ENCODE data around the gene NOS1AP.
"Not testable (repeated sequence)": the region's sequence is repeated elsewhere in the genome, so short reads cannot be mapped to it uniquely, and the experiment has no call there.

Gene NOS1AP

GRCh38 chr1:162390396-162391185 is 321.1 kb downstream of the NOS1AP start:
- no peak for DNase-seq

DNA sequence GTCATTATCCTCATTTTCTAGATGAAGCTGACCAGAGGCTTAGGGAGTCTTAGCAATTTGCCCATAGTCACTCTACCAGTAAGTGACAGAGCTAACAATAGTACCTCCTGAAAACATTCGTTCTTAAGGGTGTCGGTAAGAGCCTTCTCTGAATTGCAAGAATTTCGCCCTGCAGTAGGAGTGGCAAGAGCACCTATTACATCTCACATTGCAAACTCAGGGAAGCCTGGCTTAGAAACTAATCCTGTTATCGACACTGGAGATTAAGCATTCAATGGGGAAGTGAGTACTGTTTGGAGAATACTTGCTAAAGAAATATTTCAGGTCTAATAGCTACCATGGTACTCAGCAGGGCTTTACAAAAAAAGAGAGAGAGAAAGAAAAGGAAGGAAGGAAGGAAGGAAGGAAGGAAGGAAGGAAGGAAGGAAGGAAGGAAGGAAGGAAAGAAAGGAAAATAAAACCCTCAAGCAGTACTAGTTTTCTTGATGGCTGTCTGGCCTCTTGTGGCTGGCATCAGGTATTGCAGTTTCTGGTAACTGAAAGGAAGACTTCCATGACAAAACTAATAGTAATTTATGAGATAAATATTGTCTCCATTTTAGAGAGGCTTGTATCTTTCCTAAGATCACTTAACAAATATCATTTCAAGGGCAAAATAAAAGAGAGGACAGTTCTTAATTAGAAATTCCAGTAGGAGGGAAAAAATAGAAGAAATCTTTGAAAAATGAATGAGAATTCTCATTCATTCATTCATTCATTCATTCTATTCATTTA is 322.5 kb downstream of the NOS1AP start:
- DNase-seq = no peak

DNA sequence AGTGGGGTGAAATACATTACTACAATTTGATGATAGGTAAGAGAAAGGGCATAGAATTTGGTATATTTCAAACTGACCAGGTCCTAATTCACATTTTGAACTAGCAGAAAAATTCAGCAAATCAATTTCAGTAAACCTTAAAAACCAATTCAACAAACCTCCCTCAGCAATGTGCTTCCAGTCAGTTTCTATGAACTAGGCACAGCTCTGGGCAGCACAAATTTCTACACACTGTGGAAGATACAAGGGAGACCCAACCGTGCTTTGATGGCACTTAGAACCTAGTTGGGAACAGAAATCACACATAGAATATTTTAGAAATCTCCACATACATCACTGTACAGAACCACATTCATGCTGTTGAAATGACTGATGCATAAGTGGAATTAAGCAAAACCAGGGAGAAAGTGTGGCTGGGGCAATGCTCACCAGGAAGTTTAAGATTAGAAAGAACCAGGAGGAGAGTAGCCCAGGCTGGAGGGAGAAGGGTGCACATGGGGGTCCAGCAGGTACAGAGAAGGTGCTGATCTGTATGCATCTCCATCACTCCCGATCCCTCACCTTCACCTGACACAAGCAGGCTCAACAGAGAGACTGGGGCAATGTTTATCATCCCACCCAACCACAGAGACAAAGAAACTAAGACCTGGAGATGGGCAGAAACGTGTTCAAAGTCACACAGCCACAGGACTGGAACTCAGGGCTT is 326.9 kb downstream of the NOS1AP start:
- no peak for DNase-seq

- no peak for DNase-seq
Observed at GRCh38 chr1:162397039-162397448, 327.6 kb downstream of the NOS1AP start.

DNA sequence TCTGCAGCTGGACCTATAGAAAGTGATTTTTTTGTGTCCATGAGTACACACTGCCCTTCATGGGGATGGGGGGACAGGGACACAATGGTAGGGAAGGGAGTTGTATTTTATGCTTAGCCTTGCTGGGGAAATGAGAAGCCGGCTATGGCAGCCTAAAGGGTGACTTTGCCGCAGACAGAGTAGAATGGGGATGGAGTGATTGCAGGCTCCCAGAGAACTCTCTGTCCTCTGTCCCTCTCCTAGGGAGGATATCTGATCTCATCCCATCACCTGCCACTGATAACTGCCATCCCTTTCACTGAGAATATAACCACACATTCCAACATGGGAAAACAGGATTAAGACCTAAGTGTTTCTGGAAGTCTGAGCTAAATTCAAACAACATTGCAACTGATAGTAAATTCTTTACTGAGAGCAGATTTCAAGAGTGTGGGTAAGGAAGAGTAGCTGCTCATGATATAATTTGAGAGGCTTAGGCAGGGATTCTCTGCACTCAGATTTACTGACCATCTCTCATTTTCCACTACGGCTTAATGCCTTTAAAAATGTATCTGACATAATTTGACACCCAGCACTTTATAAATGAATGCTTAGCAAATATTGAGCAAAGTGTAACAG is 328.6 kb downstream of the NOS1AP start:
- DNase-seq = no peak

- no peak for DNase-seq
Observed at GRCh38 chr1:162398999-162399580, 329.6 kb downstream of the NOS1AP start.

DNA sequence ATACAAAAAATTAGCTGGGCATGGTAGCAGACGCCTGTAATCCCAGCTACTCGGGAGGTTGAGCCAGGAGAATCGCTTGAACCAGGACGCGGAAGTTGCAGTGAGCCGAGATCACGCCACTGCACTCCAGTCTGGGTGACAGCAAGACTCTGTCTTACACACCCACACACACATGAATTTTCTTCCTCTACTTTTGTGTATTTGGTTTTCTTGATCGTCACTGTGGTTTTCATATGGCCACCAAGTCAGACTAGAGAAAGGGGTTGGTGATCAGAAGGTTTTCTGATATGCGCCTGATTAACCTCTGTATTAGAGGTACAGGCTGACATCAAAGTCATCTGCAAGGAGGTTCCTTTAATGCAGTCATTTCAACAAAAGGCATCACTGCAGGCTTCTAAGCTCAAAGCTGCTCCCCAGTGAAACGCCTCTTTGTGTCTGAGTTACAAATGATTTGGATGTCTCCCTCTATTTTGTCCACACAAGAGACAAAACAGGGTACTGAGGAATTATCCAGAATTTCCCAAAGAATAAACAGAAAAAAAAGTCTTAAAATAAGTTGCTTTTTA is 331.4 kb downstream of the NOS1AP start:
- DNase-seq = no peak

DNA sequence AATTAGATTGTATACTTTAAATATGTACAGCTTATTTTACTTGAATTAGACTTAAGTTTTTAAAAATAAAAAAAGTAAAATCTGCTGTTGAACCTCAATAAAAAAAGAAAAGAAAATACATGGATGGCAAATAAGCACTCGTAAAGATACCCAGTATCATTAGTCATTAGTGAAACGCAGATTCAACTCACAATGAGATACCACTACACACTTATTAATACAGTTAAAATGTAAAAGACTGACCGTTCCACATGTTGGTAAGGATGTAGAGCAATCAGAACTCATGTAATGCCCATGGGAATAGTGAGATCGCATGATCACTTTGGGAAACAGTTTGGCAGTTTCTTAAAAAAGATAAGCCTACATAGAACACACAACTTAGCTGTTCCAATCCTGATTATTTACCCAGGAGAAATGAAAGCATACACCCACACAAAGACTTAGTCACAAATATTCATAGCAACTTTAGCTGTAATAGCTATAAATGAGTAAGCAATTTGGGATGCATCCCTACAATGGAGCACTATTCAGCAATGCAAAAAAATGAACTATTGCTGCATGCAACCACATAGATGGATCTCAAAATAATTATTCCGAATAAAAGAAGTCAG is 335.2 kb downstream of the NOS1AP start:
- DNase-seq = no peak

GRCh38 chr1:162405800-162406199 is 336.3 kb downstream of the NOS1AP start:
- DNase-seq = no peak

DNA sequence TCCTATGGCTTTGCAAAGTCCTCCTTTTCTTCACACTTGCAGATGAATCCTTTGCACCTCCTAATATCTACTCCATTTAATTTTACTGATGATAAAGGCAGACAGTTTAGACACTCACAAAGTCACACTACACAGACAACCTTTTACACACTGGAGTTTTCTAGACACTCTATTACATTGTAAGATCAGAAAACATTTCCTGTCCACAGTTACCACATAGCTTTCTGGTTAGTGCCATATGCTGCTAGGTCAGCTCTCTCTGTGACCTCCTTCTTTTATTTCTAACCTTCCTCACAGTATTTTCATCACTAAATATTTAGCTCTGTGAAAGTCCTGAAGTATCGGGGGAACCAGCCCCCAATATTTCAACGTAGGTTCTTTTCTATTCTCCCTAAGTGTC is 337.3 kb downstream of the NOS1AP start:
- DNase-seq = no peak

- no peak for DNase-seq
Observed at GRCh38 chr1:162407539-162407938, 338.0 kb downstream of the NOS1AP start.

DNA sequence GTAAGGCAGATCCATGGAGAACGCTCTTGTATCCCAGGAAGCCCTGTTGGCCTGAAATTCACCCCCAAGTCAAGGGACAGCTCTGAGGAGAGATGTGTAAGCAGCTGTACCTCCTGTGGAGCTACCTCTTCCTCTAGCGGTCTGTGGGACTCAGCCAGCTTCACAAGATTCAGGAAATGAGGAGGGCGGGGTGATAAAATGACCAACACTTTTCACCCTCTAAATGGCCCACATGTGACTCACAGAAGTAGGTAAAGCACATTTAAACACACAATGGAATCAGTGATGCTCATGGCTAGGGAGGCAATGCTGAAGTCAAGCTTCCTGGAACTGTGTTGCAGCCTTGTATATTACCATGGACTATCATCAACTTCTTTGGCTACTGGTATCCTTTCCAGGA is 342.5 kb downstream of the NOS1AP start, which contains the start of gene SH2D1B:
Gene SH2D1B (minus strand): TSS at position 135 of the 400 bp plus-strand sequence. CDS start 120 bp downstream, at position 15.
- no peak for DNase-seq

- DNase-seq = no peak
Observed at GRCh38 chr1:162416215-162416614, 346.7 kb downstream of the NOS1AP start.

GRCh38 chr1:162416909-162417308 is 347.4 kb downstream of the NOS1AP start:
- no peak for DNase-seq

DNA sequence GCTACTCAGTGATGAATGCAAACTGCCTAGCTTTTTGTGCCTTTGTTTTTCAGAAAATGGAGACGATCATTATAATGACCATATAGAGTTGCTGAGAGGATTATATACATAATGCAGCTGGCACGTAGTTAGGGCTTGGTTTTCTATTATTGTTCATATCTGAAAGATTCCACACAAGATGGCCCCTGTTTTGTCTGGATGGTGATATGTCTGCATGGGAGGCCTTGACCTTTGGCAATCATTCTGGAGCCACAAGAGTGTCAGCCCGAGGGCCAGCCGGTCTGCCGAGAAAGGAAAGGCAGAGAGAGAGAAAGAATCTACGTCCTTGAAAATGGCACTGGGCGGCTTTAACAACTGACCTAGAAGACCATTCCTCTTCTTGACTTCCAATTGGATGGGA is 348.2 kb downstream of the NOS1AP start:
- no peak for DNase-seq

- DNase-seq = not testable (repeated sequence)
Observed at GRCh38 chr1:162418584-162418983, 349.1 kb downstream of the NOS1AP start.

- not testable (repeated sequence) for DNase-seq
Observed at GRCh38 chr1:162419450-162419931, 350.0 kb downstream of the NOS1AP start.
